GM20000 (cell line): Measurements from ENCODE around the gene RBFOX2.

Source experiments
- DNase-seq: peaks from one replicate; pipeline ENCODE4 v3.0.0; 2012; ENCODE audit warnings: low spot score
- TF ChIP-seq, protein P1 (sequence below): IDR thresholded peaks from 2 replicates; pipeline ENCODE4 v1.5.1; 2012; ENCODE audit warnings: mild to moderate bottlenecking, control low read depth; ENCODE audit errors: extremely low read depth, missing control alignments

RBFOX2 gene

DNA sequence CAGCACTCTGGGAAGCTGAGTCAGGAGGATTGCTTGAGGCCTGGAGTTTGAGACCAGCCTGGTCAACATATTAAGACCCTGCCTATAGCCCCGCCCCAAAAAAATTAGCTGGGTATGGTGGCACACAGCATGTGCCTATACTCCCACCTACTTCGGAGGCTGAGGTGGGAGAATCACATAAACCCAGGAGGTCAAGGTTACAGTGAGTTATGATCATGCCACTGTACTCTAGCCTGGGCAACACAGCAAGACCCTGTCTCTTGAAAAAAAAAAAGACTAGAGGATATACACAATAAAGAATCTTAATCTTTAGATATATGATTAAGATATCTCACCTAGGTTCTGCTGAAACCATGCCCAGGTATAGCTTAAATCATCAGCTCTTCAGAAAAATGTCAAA, 174.3 kb downstream of the RBFOX2 start:
- TF ChIP-seq, protein P1, sequence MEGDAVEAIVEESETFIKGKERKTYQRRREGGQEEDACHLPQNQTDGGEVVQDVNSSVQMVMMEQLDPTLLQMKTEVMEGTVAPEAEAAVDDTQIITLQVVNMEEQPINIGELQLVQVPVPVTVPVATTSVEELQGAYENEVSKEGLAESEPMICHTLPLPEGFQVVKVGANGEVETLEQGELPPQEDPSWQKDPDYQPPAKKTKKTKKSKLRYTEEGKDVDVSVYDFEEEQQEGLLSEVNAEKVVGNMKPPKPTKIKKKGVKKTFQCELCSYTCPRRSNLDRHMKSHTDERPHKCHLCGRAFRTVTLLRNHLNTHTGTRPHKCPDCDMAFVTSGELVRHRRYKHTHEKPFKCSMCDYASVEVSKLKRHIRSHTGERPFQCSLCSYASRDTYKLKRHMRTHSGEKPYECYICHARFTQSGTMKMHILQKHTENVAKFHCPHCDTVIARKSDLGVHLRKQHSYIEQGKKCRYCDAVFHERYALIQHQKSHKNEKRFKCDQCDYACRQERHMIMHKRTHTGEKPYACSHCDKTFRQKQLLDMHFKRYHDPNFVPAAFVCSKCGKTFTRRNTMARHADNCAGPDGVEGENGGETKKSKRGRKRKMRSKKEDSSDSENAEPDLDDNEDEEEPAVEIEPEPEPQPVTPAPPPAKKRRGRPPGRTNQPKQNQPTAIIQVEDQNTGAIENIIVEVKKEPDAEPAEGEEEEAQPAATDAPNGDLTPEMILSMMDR, result no peak
- DNase-seq, result no peak

DNA sequence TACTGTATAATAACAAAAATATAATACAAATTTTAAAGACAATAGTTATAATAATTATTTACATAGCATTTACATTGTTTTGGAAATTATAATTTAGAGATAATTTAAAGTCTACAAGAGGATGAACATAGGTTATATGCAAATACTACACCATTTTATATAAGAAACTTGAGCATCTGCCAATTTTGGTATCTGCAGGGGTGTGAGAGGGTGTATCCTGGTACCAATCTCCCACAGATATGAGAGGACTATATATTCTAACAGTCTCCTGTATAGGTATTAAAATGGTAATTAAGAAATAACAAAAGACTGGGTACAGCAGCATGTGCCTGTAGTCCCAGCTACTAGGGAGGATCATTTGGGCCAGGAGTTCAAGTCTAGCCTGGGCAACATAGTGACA, 176.5 kb downstream of the RBFOX2 start:
- TF ChIP-seq, protein P1, result no peak
- DNase-seq, result no peak

DNA sequence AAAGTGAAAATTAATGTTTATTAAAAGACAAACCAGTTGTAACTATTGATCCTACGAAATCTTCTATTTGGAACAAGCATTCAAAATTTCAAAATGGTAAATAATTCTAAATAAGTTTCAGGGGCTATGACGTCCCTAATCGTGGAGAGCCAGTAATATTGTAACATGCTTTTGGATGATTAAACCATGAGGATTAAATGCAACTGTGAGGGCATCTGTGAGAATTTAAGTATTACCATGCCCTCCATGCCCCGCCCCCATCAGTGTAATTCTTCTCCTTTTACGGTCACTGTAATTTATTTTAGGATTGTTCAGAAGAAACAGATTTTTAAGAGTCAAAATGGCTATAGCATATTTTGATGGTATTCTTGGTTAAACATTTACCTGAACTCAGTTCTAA, 177.8 kb downstream of the RBFOX2 start:
- no peak for DNase-seq
- TF ChIP-seq, protein P1, result no peak

DNA sequence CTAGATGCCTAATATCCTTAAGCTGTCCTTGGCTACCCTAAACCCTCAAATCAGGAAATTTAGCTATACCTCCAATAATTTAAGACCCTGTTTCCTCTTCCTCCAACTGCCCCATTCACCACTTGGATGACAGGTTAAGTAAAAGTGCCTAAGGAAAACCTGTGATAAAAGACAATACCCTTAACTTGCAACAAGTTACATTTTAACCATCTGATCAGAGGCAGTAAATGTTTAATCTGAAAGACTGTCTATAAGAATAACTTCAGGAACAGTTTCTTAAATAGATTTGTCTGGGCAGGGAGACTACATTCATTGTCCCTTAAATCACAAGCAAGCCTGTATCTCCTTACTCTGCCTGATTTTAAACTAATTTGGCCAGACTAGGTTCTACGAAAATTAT, 181.8 kb downstream of the RBFOX2 start:
- no peak for DNase-seq
- TF ChIP-seq, protein P1, result no peak

DNA sequence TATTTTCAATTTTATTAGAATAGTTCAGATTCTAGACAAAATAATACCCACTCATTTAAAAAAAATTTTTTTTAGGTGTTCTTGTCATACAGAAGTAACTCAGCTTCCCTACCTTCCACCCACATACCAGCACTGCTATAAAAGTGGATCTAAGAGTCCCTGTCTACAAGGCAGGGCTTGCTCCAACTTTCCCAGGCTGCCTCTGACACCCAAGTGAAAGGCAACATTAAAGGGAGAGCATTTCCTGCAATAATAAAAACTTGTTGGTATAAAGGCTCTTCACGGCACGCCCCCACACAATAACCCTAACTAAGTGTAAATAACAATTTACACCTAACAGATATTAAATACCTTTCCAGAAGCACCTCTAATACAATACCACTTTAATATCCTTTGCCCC, 183.7 kb downstream of the RBFOX2 start:
- DNase-seq, result no peak
- TF ChIP-seq, protein P1, result no peak

DNA sequence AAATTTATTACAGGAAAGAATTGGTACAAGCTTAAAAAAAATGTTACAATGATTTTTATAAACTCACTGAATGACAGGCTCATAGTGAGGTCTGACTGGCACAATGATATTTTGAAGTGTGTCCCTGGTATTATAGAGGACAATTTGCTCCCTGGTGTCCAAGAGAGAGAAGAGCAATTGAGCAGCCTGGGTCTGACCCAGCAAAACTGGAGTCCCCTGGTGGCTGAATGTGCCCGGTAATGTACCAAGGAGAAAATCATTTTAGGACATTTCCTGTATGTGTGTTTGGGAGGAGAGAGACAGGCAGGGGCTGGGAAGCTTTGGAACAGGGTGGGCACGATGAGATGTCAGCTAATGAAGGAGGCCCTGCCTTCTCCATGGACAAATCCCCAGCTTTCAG, 185.7 kb downstream of the RBFOX2 start:
- TF ChIP-seq, protein P1, result peak; percentile 8
- peak; percentile 15 for DNase-seq

DNA sequence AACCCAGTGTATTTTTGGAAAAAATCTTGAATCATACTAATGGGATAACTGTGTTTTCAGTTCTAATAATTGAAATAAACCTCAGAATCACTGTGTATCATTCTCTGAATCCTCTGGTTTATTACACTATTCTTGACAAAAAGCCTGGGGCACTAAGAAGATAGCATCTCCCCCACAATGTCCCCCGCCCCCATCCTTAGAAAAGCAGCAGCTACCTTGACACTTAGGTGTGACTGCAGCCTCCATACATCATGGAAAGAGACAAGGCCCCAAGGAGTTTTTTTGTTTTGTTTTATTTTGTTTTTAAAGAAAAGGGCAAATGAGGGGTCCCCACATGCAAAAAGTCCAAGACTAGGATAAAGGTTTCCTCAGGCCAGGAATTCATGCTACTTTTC, 186.1 kb downstream of the RBFOX2 start:
- DNase-seq, result no peak
- TF ChIP-seq, protein P1, result no peak
